Thoracic aorta (tissue), 2 donors: ENCODE data around the gene PLA2R1. TPM values are rescaled to one million over a fixed set of nuclear protein-coding genes. Genes with fewer than 3 reads are reported as not detected.
A peak's percentile ranks its signal among the peaks of the same experiment; 100 is the strongest.

Experiments used
- ATAC-seq: fragments of 150-250 bp; one replicate; pipeline ENCODE4 v1.8.0; 2017; ENCODE audit warnings: low read depth; ENCODE audit not compliant: insufficient number of reproducible peaks, low FRiP score
- DNase-seq: peaks from one replicate; pipeline ENCODE4 v3.0.0-alpha.2; 2020; ENCODE audit warnings: low spot score
- H3K27ac ChIP-seq, 2 donors: fragments of 200-600 bp; sonication (generic); 1 replicate in 1 of 2; 2 replicates in 1 of 2; pipeline ENCODE4 v1.5.1; 2016; ENCODE audit warnings: mild to moderate bottlenecking in 2 of 2, moderate library complexity in 2 of 2
- H3K27me3 ChIP-seq: fragments of 200-600 bp; sonication (generic); replicated peaks from 2 replicates; pipeline ENCODE4 v1.6.0; 2016; ENCODE audit warnings: mild to moderate bottlenecking; ENCODE audit not compliant: insufficient read depth
- H3K36me3 ChIP-seq: fragments of 200-600 bp; sonication (generic); one replicate; pipeline ENCODE4 v1.5.1; 2016
- H3K4me1 ChIP-seq, 2 donors: fragments of 200-600 bp; sonication (generic); 1 replicate in 1 of 2; 2 replicates in 1 of 2; pipeline versions ENCODE4 v1.5.1 to v1.6.0; 2016; ENCODE audit warnings: low read depth in 2 of 2, mild to moderate bottlenecking in 1 of 2; ENCODE audit not compliant: control insufficient read depth in 1 of 2
- H3K4me3 ChIP-seq: fragments of 200-600 bp; sonication (generic); 2 replicates; pipeline ENCODE4 v1.5.1; 2016; ENCODE audit warnings: mild to moderate bottlenecking
- H3K9me3 ChIP-seq: fragments of 200-600 bp; sonication (generic); 2 replicates; pipeline ENCODE4 v1.5.1; 2016
- CTCF ChIP-seq: fragments of 200-600 bp; sonication (generic); IDR thresholded peaks from one replicate; pipeline ENCODE4 v1.5.1; 2019; ENCODE audit warnings: antibody characterized with exemption
- total RNA-seq, 2 donors: library from RNA; depleted of rRNA; stranded (reverse); fragments of >200 nt; gene quantifications; one replicate each; pipeline versions ENCODE4 v1.1.0 to v1.2.3, GENCODE V29; 2016

Gene PLA2R1
- 10 to 100 TPM; 28.3 to 28.7 TPM for total RNA-seq

DNA sequence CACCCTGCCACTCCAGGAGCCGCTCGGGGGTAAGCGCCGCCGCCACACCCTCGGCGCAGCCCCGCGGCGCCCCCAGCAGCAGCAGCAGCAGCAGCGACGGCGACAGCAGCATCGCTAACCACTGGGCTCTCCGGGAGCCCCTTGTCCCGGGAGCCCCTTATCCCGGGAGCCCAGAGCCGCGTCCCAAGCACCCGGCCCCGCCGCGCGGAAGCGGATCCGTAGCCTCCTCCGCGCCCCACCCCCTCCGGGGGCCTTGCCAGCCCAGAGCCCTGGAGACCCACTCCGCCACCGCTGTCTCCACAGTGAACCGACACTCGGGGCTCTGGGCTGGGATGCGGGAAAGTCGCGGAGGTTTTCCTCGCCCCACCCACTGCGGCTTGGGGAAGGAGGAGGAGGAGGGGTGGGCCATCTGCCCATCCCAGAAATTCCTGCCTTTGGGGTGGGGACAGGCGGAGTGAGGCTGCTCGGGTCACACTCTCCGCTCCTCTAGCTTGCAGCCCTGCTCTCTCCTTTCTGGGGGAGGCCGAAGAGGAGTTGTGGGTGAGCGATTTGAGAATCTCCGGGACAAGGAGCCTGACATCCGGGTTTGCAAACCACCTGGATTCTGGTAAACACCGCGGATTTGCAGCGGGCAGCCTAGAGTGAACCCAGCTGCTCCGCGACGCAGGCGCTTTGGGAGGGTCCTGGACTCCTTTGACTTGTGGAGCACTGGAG is at the start of gene PLA2R1:
TSS of gene PLA2R1 (minus strand) at position 324 of the 714 bp plus-strand sequence. CDS start at position 112, 212 bp downstream.
- peak within 1 kb of the TSS; percentile 57 to 58 for H3K27ac ChIP-seq

GRCh38 chr2:160110674-160111239 is 48.3 kb upstream of the PLA2R1 start:
- ATAC-seq (no peak), DNase-seq (no peak)
- Histone ChIP-seq H3K4me3 (no peak overlapping the region), H3K9me3 (no peaks in the 10 kb centered on the region), H3K4me1 (no peaks in the 10 kb centered on the region), H3K27ac (no peak overlapping the region), H3K27me3 (no peaks in the 10 kb centered on the region), H3K36me3 (no peaks in the 10 kb centered on the region)
- no peak for TF ChIP-seq CTCF

More for the DNA sequence above, at the start of gene PLA2R1:
- Histone ChIP-seq H3K27me3 (no peaks in the 10 kb centered on the region), H3K36me3 (no peaks in the 10 kb centered on the region), H3K4me3 (peak within 1 kb of the TSS; percentile 92), H3K9me3 (no peaks in the 10 kb centered on the region), H3K4me1 (peaks cover 12 to 19% of the 10 kb centered on the region in 2 donors)
- ATAC-seq, result peak; percentile 66
- DNase-seq, result no peak
- TF ChIP-seq CTCF, result no peak

- H3K4me3 ChIP-seq, result no peak overlapping the region
- no peaks in the 10 kb centered on the region for H3K27me3 ChIP-seq
- peak; percentile 81 for TF ChIP-seq CTCF
- H3K9me3 ChIP-seq, result no peaks in the 10 kb centered on the region
- no peaks in the 10 kb centered on the region for H3K36me3 ChIP-seq
- H3K4me1 ChIP-seq, result no peaks in the 10 kb centered on the region
- no peak for DNase-seq
- peak; percentile 86 for ATAC-seq
- H3K27ac ChIP-seq, result no peak overlapping the region
Measured at GRCh38 chr2:160109939-160110673, 47.7 kb upstream of the PLA2R1 start.

DNA sequence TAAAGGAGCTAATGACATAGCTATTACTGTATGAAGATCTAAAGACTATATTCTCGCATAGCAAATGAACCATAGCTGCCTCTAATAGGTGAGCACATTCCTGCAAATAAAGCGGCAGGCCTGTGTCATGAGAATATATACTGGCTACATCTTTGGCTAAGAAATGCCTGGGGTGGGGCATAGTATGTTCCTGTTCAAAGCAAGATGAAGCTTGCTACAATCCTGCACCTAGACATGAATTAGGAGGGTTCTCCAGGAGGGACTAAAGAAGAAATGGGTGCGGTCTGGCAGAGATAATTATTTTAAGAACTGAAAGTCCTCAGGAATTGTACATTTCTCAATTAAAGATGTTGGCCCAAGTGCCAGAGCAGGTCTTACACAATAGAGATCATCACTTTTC is 46.8 kb upstream of the PLA2R1 start:
- H3K9me3 ChIP-seq, result no peaks in the 10 kb centered on the region
- H3K36me3 ChIP-seq, result no peaks in the 10 kb centered on the region
- ATAC-seq (no peak), DNase-seq (no peak)
- no peaks in the 10 kb centered on the region for H3K27me3 ChIP-seq
- TF ChIP-seq CTCF, result no peak
- H3K4me3 ChIP-seq, result no peak overlapping the region
- H3K27ac ChIP-seq, result no peak overlapping the region
- no peaks in the 10 kb centered on the region for H3K4me1 ChIP-seq

- Histone ChIP-seq H3K4me1 (no peaks in the 10 kb centered on the region), H3K36me3 (no peaks in the 10 kb centered on the region), H3K27me3 (no peaks in the 10 kb centered on the region), H3K4me3 (no peak overlapping the region), H3K27ac (no peak overlapping the region), H3K9me3 (no peaks in the 10 kb centered on the region)
- DNase-seq (no peak), ATAC-seq (no peak)
- no peak for TF ChIP-seq CTCF
Measured at GRCh38 chr2:160108646-160109045, 46.2 kb upstream of the PLA2R1 start.
